Breast epithelium (tissue), 3 donors: ENCODE measurements around the gene PSMB8.
"Not testable (repeated sequence)": the region's sequence is repeated elsewhere in the genome, so short reads cannot be mapped to it uniquely, and the experiment has no call there.

Source experiments
- CTCF ChIP-seq, 3 donors: fragments of 450-650 bp; IDR thresholded peaks; one replicate each; pipeline ENCODE4 v1.5.1; 2016 to 2017; ENCODE audit warnings: antibody characterized with exemption in 3 of 3, mild to moderate bottlenecking in 3 of 3, moderate library complexity in 3 of 3
- POLR2A ChIP-seq: fragments of 450-650 bp; IDR thresholded peaks from one replicate; pipeline ENCODE4 v1.6.1; 2016; ENCODE audit warnings: antibody characterized with exemption, mild to moderate bottlenecking, moderate library complexity

- not testable (repeated sequence) for TF ChIP-seq POLR2A; CTCF (IDR thresholded peaks at IDR 0.05)
These were observed 30.1 kb upstream of the PSMB8 start for GRCh38 chr6:32873947-32874346.
